ENCODE data around the gene UGT1A8. TPM values are rescaled to one million over a fixed set of nuclear protein-coding genes. Genes with fewer than 3 reads are reported as not detected.
A peak's percentile ranks its signal among the peaks of the same experiment; 100 is the strongest.

The UGT1A8 gene
- total and polyA plus RNA-seq, 12 donors: 0.05 TPM; not detected in 11

DNA sequence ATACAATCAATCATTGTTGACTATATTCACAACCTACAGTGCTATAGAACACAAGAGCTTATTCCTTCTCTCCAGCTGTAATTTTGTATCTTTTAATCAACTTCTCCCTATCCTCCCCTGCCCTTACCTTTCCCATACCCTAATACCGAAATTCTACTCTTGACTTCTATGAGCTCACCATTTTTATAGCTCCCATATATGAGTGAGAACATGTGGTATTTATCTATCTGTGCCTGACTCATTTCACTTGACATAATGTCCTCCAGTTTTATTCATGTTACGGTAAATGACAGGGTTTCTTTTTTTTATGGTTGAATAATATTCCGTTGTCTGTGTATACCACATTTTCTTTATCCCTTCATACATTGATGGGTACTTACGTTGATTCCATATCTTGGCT lies 163.3 kb downstream of the UGT1A8 start:
- DNase-seq: no peak
- Histone ChIP-seq H3K4me1 (replicated peaks in 1 of 2) (no peaks in the 10 kb centered on the region), H3K36me3 (replicated peaks in 1 of 2) (no peaks in the 10 kb centered on the region), H3K4me3 (no peak overlapping the region), H3K9me3 (replicated peaks in 1 of 3) (no peaks in the 10 kb centered on the region), H3K27ac (no peak overlapping the region), H3K27me3 (no peaks in the 10 kb centered on the region)
- intact Hi-C loops (cut with DNase I): no loop called here
- TF ChIP-seq, protein P1, sequence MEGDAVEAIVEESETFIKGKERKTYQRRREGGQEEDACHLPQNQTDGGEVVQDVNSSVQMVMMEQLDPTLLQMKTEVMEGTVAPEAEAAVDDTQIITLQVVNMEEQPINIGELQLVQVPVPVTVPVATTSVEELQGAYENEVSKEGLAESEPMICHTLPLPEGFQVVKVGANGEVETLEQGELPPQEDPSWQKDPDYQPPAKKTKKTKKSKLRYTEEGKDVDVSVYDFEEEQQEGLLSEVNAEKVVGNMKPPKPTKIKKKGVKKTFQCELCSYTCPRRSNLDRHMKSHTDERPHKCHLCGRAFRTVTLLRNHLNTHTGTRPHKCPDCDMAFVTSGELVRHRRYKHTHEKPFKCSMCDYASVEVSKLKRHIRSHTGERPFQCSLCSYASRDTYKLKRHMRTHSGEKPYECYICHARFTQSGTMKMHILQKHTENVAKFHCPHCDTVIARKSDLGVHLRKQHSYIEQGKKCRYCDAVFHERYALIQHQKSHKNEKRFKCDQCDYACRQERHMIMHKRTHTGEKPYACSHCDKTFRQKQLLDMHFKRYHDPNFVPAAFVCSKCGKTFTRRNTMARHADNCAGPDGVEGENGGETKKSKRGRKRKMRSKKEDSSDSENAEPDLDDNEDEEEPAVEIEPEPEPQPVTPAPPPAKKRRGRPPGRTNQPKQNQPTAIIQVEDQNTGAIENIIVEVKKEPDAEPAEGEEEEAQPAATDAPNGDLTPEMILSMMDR (IDR thresholded peaks at IDR 0.05): no peak
- no peak for TF ChIP-seq POLR2A (IDR thresholded peaks at IDR 0.05)
- 76 to 85% (median 81%) methylated on average over 4 of the region's 4 CpGs for WGBS, 4 donors

DNA sequence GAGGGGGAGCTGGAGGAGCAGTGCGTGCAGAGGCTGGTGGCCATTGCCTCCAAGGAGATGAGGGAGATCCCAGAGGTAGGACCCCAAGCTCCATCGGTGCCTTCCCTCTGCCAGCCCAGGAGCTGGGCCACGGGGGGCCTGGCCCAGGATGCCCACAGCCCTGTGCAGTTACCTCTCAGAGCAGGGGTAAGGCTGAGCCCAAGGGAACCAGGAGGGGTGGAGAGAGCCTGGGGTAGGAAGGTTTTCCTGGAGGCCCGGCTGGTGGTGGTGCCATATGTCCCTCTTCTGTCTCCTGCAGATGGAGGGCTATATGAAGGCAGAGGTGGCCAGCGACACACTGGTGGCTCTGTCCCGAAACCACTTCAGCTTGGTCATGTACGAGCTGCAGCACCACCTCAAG lies 172.1 kb downstream of the UGT1A8 start:
- no peaks in the 10 kb centered on the region for H3K27me3 ChIP-seq
- peak in 1 of 7 donors; percentile 14 for DNase-seq
- no peaks in the 10 kb centered on the region for H3K9me3 ChIP-seq (replicated peaks in 1 of 3)
- TF ChIP-seq POLR2A (IDR thresholded peaks at IDR 0.05): no peak
- TF ChIP-seq, protein P1 (IDR thresholded peaks at IDR 0.05): no peak
- H3K36me3 ChIP-seq (replicated peaks in 1 of 2): no peaks in the 10 kb centered on the region
- intact Hi-C loops (cut with DNase I): no loop called here
- H3K4me3 ChIP-seq: no peak overlapping the region
- 88 to 93% (median 93%) methylated on average over 3 to 7 of the region's 7 CpGs for WGBS, 4 donors
- H3K4me1 ChIP-seq (replicated peaks in 1 of 2): no peaks in the 10 kb centered on the region
- no peak overlapping the region for H3K27ac ChIP-seq

DNA sequence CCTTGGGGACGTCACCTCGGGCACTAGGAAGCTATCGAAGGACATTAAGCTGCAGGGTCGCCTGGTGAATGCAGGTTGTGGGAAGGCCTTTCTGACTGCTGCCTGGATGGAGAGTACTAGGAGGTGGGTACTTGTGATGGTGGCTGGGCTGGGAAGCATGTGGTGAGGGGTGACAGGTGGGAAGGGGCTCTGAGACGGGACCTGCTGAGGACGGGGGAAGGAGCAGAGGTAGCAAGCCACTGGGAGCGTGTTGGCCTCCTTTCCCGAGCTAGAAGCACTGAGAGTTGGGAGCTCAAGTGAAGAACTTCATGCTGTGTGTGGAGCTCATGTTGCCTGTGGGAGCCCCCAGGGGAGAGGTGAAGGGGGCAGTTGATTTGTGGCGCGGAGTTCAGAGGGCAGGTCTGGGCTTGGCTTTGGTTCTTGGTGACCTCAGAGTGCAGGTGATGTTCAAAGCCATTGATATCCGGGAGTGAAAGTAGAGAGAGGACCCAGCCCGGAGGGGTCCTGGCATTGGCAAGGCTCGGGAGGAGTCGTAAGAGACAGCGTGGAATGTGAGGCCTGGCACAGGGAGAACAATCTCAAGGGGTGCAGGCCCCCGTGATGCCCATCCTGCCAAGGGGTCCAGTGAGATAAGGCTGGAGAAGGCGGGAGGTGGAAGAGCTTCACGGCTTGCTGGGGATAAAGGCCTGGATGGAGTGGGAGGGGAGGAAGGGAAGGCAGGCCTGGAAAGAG lies 173.9 kb downstream of the UGT1A8 start:
- no peaks in the 10 kb centered on the region for H3K27me3 ChIP-seq
- TF ChIP-seq, protein P1 (IDR thresholded peaks at IDR 0.05): no peak
- no peak for TF ChIP-seq POLR2A (IDR thresholded peaks at IDR 0.05)
- WGBS, 4 donors: 78 to 85% (median 81%) methylated on average over 18 of the region's 18 CpGs
- no peak overlapping the region for H3K27ac ChIP-seq
- H3K36me3 ChIP-seq (replicated peaks in 1 of 2): no peaks in the 10 kb centered on the region
- H3K4me3 ChIP-seq: no peak overlapping the region
- no peaks in the 10 kb centered on the region for H3K9me3 ChIP-seq (replicated peaks in 1 of 3)
- peak in 2 of 7 donors; percentile 3 to 11 for DNase-seq
- no peaks in the 10 kb centered on the region for H3K4me1 ChIP-seq (replicated peaks in 1 of 2)
- intact Hi-C loops (cut with DNase I): no loop called here

DNA sequence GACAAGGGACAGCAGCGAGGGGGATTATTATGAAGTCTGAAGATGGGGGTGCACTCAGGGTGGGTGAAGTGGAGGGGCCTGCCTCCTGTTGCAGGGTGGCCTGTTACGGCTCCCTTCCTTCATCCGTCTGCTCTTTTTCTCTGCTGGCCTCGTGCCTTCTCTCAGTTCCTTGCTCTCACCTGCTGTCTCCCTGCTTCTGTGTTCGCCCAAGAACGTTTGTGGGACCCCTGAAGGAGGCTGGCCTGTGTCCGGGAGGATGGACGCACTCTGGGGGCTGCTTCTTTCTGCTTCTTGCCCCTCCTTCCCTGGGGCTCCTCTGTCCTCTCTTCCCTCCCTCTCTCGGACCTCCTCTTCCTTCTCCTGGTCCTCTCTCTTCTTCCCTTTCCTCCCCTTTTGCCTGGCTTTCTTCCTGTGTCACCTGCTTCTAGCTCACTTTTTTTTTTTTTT lies 174.5 kb downstream of the UGT1A8 start:
- Histone ChIP-seq H3K36me3 (replicated peaks in 1 of 2) (no peaks in the 10 kb centered on the region), H3K27me3 (no peaks in the 10 kb centered on the region), H3K4me1 (replicated peaks in 1 of 2) (no peaks in the 10 kb centered on the region), H3K27ac (no peak overlapping the region), H3K9me3 (replicated peaks in 1 of 3) (no peaks in the 10 kb centered on the region), H3K4me3 (no peak overlapping the region)
- intact Hi-C loops (cut with DNase I): no loop called here
- DNase-seq: peak in 2 of 7 donors; percentile 1 to 4
- TF ChIP-seq, protein P1 (IDR thresholded peaks at IDR 0.05): no peak
- TF ChIP-seq POLR2A (IDR thresholded peaks at IDR 0.05): no peak
- WGBS, 4 donors: 74 to 87% (median 81%) methylated on average over 9 of the region's 9 CpGs

Data from adrenal gland (tissue), 12 donors.